ENCODE data around the gene HAUS3. TPM values are rescaled to one million over a fixed set of nuclear protein-coding genes. Genes with fewer than 3 reads are reported as not detected.
"Not testable (repeated sequence)": the region's sequence is repeated elsewhere in the genome, so short reads cannot be mapped to it uniquely, and the experiment has no call there.

The HAUS3 gene
- total and polyA plus RNA-seq, 2 donors, result 14.3 to 26.6 TPM

- Histone ChIP-seq H3K36me3 (ENCODE audit: control insufficient read depth in 2 of 2, insufficient read depth in 2 of 2, low read length in 1 of 2) (no peaks in the 10 kb centered on the region), H3K4me1 (ENCODE audit: control insufficient read depth in 2 of 2, insufficient read depth in 2 of 2, low read length in 2 of 2) (peaks cover 23 to 37% of the 10 kb centered on the region in 2 donors), H3K9me3 (ENCODE audit: control insufficient read depth in 2 of 2, insufficient read depth in 1 of 2, low read length in 1 of 2) (peaks cover 0 to 3% of the 10 kb centered on the region in 2 donors), H3K4me3 (ENCODE audit: low read length in 2 of 2) (no peak overlapping the region), H3K27ac (ENCODE audit: low read depth in 1 of 2, low read length in 1 of 2) (no peak overlapping the region), H3K27me3 (ENCODE audit: control insufficient read depth in 2 of 2, insufficient read depth in 1 of 2, low read length in 1 of 2) (no peaks in the 10 kb centered on the region)
- 99% methylated on average over 9 of the region's 9 CpGs for WGBS
- DNase-seq (ENCODE audit: low read depth in 6 of 9, low spot score in 9 of 9), result no peak
These were observed 36.0 kb upstream of the HAUS3 start for GRCh38 chr4:2277956-2278355.

GRCh38 chr4:2276581-2277325 lies 34.8 kb upstream of the HAUS3 start:
- no peak for DNase-seq (ENCODE audit: low read depth in 6 of 9, low spot score in 9 of 9)
- no peaks in the 10 kb centered on the region for H3K36me3 ChIP-seq (ENCODE audit: control insufficient read depth in 2 of 2, insufficient read depth in 2 of 2, low read length in 1 of 2)
- peaks cover 0 to 3% of the 10 kb centered on the region in 2 donors for H3K9me3 ChIP-seq (ENCODE audit: control insufficient read depth in 2 of 2, insufficient read depth in 1 of 2, low read length in 1 of 2)
- WGBS, result 98% methylated on average over 30 of the region's 30 CpGs
- no peak overlapping the region for H3K27ac ChIP-seq (ENCODE audit: low read depth in 1 of 2, low read length in 1 of 2)
- no peak overlapping the region for H3K4me3 ChIP-seq (ENCODE audit: low read length in 2 of 2)
- H3K4me1 ChIP-seq (ENCODE audit: control insufficient read depth in 2 of 2, insufficient read depth in 2 of 2, low read length in 2 of 2), result peaks cover 14 to 30% of the 10 kb centered on the region in 2 donors
- no peaks in the 10 kb centered on the region for H3K27me3 ChIP-seq (ENCODE audit: control insufficient read depth in 2 of 2, insufficient read depth in 1 of 2, low read length in 1 of 2)

GRCh38 chr4:2275546-2276251 lies 33.8 kb upstream of the HAUS3 start:
- H3K27me3 ChIP-seq (ENCODE audit: control insufficient read depth in 2 of 2, insufficient read depth in 1 of 2, low read length in 1 of 2), result no peaks in the 10 kb centered on the region
- DNase-seq (ENCODE audit: low read depth in 6 of 9, low spot score in 9 of 9), result no peak
- 97% methylated on average over 44 of the region's 44 CpGs for WGBS
- H3K27ac ChIP-seq (ENCODE audit: low read depth in 1 of 2, low read length in 1 of 2), result no peak overlapping the region
- H3K4me1 ChIP-seq (ENCODE audit: control insufficient read depth in 2 of 2, insufficient read depth in 2 of 2, low read length in 2 of 2), result peaks cover 3 to 19% of the 10 kb centered on the region in 2 donors
- no peaks in the 10 kb centered on the region for H3K9me3 ChIP-seq (ENCODE audit: control insufficient read depth in 2 of 2, insufficient read depth in 1 of 2, low read length in 1 of 2)
- no peak overlapping the region for H3K4me3 ChIP-seq (ENCODE audit: low read length in 2 of 2)
- no peaks in the 10 kb centered on the region for H3K36me3 ChIP-seq (ENCODE audit: control insufficient read depth in 2 of 2, insufficient read depth in 2 of 2, low read length in 1 of 2)

GRCh38 chr4:2275044-2275397 lies 33.1 kb upstream of the HAUS3 start:
- not testable (repeated sequence) for H3K27me3 ChIP-seq (ENCODE audit: control insufficient read depth in 2 of 2, insufficient read depth in 1 of 2, low read length in 1 of 2); H3K9me3 ChIP-seq (ENCODE audit: control insufficient read depth in 2 of 2, insufficient read depth in 1 of 2, low read length in 1 of 2); H3K27ac ChIP-seq (ENCODE audit: low read depth in 1 of 2, low read length in 1 of 2); H3K4me3 ChIP-seq (ENCODE audit: low read length in 2 of 2); DNase-seq (ENCODE audit: low read depth in 6 of 9, low spot score in 9 of 9); H3K36me3 ChIP-seq (ENCODE audit: control insufficient read depth in 2 of 2, insufficient read depth in 2 of 2, low read length in 1 of 2)
- peaks cover 2 to 12% of the 10 kb centered on the region in 2 donors for H3K4me1 ChIP-seq (ENCODE audit: control insufficient read depth in 2 of 2, insufficient read depth in 2 of 2, low read length in 2 of 2)
- 98% methylated on average over 10 of the region's 10 CpGs for WGBS

- Histone ChIP-seq H3K27ac (ENCODE audit: low read depth in 1 of 2, low read length in 1 of 2) (no peak overlapping the region), H3K4me3 (ENCODE audit: low read length in 2 of 2) (no peak overlapping the region), H3K4me1 (ENCODE audit: control insufficient read depth in 2 of 2, insufficient read depth in 2 of 2, low read length in 2 of 2) (peaks cover 0 to 12% of the 10 kb centered on the region in 2 donors), H3K36me3 (ENCODE audit: control insufficient read depth in 2 of 2, insufficient read depth in 2 of 2, low read length in 1 of 2) (no peaks in the 10 kb centered on the region), H3K9me3 (ENCODE audit: control insufficient read depth in 2 of 2, insufficient read depth in 1 of 2, low read length in 1 of 2) (no peaks in the 10 kb centered on the region), H3K27me3 (ENCODE audit: control insufficient read depth in 2 of 2, insufficient read depth in 1 of 2, low read length in 1 of 2) (no peaks in the 10 kb centered on the region)
- no peak for DNase-seq (ENCODE audit: low read depth in 6 of 9, low spot score in 9 of 9)
- 96% methylated on average over 21 of the region's 21 CpGs for WGBS
These were observed 32.6 kb upstream of the HAUS3 start for GRCh38 chr4:2274320-2275043.

GRCh38 chr4:2273657-2274319 lies 31.9 kb upstream of the HAUS3 start:
- peaks cover 0 to 12% of the 10 kb centered on the region in 2 donors for H3K4me1 ChIP-seq (ENCODE audit: control insufficient read depth in 2 of 2, insufficient read depth in 2 of 2, low read length in 2 of 2)
- no peaks in the 10 kb centered on the region for H3K9me3 ChIP-seq (ENCODE audit: control insufficient read depth in 2 of 2, insufficient read depth in 1 of 2, low read length in 1 of 2)
- H3K36me3 ChIP-seq (ENCODE audit: control insufficient read depth in 2 of 2, insufficient read depth in 2 of 2, low read length in 1 of 2), result no peaks in the 10 kb centered on the region
- WGBS, result 93% methylated on average over 24 of the region's 24 CpGs
- H3K27me3 ChIP-seq (ENCODE audit: control insufficient read depth in 2 of 2, insufficient read depth in 1 of 2, low read length in 1 of 2), result peaks cover 0 to 3% of the 10 kb centered on the region in 2 donors
- H3K4me3 ChIP-seq (ENCODE audit: low read length in 2 of 2), result no peak overlapping the region
- H3K27ac ChIP-seq (ENCODE audit: low read depth in 1 of 2, low read length in 1 of 2), result no peak overlapping the region
- no peak for DNase-seq (ENCODE audit: low read depth in 6 of 9, low spot score in 9 of 9)

- H3K9me3 ChIP-seq (ENCODE audit: control insufficient read depth in 2 of 2, insufficient read depth in 1 of 2, low read length in 1 of 2), result no peaks in the 10 kb centered on the region
- no peak overlapping the region for H3K4me3 ChIP-seq (ENCODE audit: low read length in 2 of 2)
- H3K4me1 ChIP-seq (ENCODE audit: control insufficient read depth in 2 of 2, insufficient read depth in 2 of 2, low read length in 2 of 2), result peaks cover 0 to 12% of the 10 kb centered on the region in 2 donors
- H3K27ac ChIP-seq (ENCODE audit: low read depth in 1 of 2, low read length in 1 of 2), result no peak overlapping the region
- 85% methylated on average over 15 of the region's 15 CpGs for WGBS
- H3K27me3 ChIP-seq (ENCODE audit: control insufficient read depth in 2 of 2, insufficient read depth in 1 of 2, low read length in 1 of 2), result peaks cover 0 to 3% of the 10 kb centered on the region in 2 donors
- H3K36me3 ChIP-seq (ENCODE audit: control insufficient read depth in 2 of 2, insufficient read depth in 2 of 2, low read length in 1 of 2), result no peaks in the 10 kb centered on the region
- DNase-seq (ENCODE audit: low read depth in 6 of 9, low spot score in 9 of 9), result no peak
These were observed 31.3 kb upstream of the HAUS3 start for GRCh38 chr4:2273221-2273620.

GRCh38 chr4:2272828-2273120 lies 30.9 kb upstream of the HAUS3 start:
- H3K4me3 ChIP-seq (ENCODE audit: low read length in 2 of 2), result no peak overlapping the region
- WGBS, result 85% methylated on average over 6 of the region's 6 CpGs
- H3K27ac ChIP-seq (ENCODE audit: low read depth in 1 of 2, low read length in 1 of 2), result no peak overlapping the region
- no peak for DNase-seq (ENCODE audit: low read depth in 6 of 9, low spot score in 9 of 9)
- peaks cover 0 to 3% of the 10 kb centered on the region in 2 donors for H3K27me3 ChIP-seq (ENCODE audit: control insufficient read depth in 2 of 2, insufficient read depth in 1 of 2, low read length in 1 of 2)
- peaks cover 0 to 12% of the 10 kb centered on the region in 2 donors for H3K4me1 ChIP-seq (ENCODE audit: control insufficient read depth in 2 of 2, insufficient read depth in 2 of 2, low read length in 2 of 2)
- H3K9me3 ChIP-seq (ENCODE audit: control insufficient read depth in 2 of 2, insufficient read depth in 1 of 2, low read length in 1 of 2), result no peaks in the 10 kb centered on the region
- H3K36me3 ChIP-seq (ENCODE audit: control insufficient read depth in 2 of 2, insufficient read depth in 2 of 2, low read length in 1 of 2), result no peaks in the 10 kb centered on the region
